ENCODE results near the gene PLCXD3.

Gene PLCXD3

DNA sequence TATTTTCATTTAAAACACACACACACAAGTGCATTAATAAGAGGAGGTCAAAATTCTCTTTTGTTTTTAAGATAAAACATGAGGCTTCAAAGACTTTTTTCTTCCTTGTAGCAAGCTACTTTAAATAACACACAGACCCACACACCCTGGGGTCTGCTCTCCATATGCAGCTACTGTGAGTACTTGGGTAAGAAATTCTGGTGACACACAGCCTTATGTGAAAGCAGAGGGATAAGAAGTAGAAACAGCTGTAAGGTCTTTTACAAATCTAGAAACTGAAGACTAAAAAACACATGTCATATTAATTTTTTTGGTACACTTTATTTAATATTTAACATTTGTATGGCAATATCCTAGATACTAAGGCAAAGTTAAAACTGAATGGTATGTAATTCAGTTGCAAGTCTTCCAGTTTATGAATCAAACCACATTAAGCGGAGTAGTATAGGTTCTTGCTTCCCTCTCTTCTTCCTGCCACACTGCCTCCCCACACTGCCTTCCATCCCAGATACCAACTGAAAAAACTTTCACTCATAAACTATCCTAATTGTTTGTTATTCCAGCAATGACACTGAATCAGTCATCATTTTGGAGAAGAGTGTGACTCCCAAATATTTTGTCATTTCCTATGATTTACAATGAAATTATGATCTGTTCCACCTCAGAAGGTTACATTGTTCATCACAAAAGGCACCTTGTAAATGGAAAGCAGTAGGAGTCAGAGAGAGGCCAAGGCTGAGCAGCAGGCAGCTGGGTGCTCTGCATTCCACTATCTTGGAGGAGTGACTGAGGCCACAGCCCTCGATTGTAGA is 92.0 kb downstream of the PLCXD3 start:
- ChIA-PET POLR2A (no interaction called here), CTCF (no interaction called here)
- DNase-seq (ENCODE audit: extremely low spot score), result no peak
- no peak for TF ChIP-seq CTCF (IDR thresholded peaks at IDR 0.05; ENCODE audit: control extremely low read depth, extremely low read depth, low read depth, missing control alignments)

GRCh38 chr5:41416336-41416735 is 94.1 kb downstream of the PLCXD3 start:
- ChIA-PET POLR2A (no interaction called here), CTCF (no interaction called here)
- no peak for DNase-seq (ENCODE audit: extremely low spot score)
- no peak for TF ChIP-seq CTCF (IDR thresholded peaks at IDR 0.05; ENCODE audit: control extremely low read depth, extremely low read depth, low read depth, missing control alignments)

DNA sequence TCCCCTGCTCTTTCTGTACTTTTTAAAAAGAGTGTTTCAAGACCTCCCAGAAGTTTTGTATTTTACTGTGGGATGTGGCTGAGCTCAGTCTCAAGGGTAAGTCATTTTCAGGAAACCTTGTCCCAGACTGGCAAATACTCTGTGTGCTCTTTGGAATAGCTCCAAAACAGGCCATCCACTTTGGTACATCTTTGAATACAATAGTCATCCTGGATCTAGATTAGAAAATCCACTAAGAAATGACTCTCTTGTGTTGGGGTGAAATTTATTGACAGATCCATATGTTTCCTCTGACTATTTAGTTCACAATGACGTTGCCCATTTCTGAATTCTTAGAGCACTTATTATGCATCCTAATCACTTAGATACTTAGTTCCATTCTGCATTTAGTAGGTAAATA is 95.2 kb downstream of the PLCXD3 start:
- ChIA-PET POLR2A (no interaction called here), CTCF (no interaction called here)
- no peak for TF ChIP-seq CTCF (IDR thresholded peaks at IDR 0.05; ENCODE audit: control extremely low read depth, extremely low read depth, low read depth, missing control alignments)
- no peak for DNase-seq (ENCODE audit: extremely low spot score)

- ChIA-PET CTCF (no interaction called here), POLR2A (no interaction called here)
- TF ChIP-seq CTCF (IDR thresholded peaks at IDR 0.05; ENCODE audit: control extremely low read depth, extremely low read depth, low read depth, missing control alignments), result no peak
- no peak for DNase-seq (ENCODE audit: extremely low spot score)
Measured at GRCh38 chr5:41414598-41414997, 95.8 kb downstream of the PLCXD3 start.

DNA sequence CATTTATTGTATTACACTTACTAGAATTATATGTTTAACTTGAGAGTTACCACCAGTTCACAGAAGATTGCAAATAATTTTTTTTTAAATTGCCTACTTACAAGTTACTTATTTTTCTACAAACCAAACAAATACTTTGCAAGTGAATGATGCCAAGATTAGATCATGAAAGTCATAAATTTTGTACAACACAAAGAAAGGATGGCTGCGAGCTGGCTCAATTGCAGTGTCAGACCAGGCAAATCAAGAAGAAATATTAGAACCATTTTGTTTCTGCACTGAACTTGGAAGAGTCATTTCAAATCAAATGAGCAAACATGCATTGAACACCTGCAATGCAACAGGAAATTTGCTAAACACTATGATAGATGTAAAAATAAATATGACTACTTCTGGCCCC is 97.3 kb downstream of the PLCXD3 start:
- ChIA-PET POLR2A (no interaction called here), CTCF (no interaction called here)
- no peak for DNase-seq (ENCODE audit: extremely low spot score)
- TF ChIP-seq CTCF (IDR thresholded peaks at IDR 0.05; ENCODE audit: control extremely low read depth, extremely low read depth, low read depth, missing control alignments), result no peak

GRCh38 chr5:41412496-41412895 is 97.9 kb downstream of the PLCXD3 start:
- ChIA-PET POLR2A (no interaction called here), CTCF (no interaction called here)
- no peak for DNase-seq (ENCODE audit: extremely low spot score)
- no peak for TF ChIP-seq CTCF (IDR thresholded peaks at IDR 0.05; ENCODE audit: control extremely low read depth, extremely low read depth, low read depth, missing control alignments)

All from GM10248 (cell line).